NCI-H1930 (cell line): ENCODE results near the gene ALPK3.

ENCODE experiments used
- DNase-seq, 2 experiments: peaks; one replicate each; lab custom pipeline; 2025; lab: John Stamatoyannopoulos, UW

The ALPK3 gene

GRCh38 chr15:84799511-84800187 is 17.5 kb upstream of the ALPK3 start:
- no peak for DNase-seq

GRCh38 chr15:84800365-84800806 is 16.8 kb upstream of the ALPK3 start:
- no peak for DNase-seq

DNA sequence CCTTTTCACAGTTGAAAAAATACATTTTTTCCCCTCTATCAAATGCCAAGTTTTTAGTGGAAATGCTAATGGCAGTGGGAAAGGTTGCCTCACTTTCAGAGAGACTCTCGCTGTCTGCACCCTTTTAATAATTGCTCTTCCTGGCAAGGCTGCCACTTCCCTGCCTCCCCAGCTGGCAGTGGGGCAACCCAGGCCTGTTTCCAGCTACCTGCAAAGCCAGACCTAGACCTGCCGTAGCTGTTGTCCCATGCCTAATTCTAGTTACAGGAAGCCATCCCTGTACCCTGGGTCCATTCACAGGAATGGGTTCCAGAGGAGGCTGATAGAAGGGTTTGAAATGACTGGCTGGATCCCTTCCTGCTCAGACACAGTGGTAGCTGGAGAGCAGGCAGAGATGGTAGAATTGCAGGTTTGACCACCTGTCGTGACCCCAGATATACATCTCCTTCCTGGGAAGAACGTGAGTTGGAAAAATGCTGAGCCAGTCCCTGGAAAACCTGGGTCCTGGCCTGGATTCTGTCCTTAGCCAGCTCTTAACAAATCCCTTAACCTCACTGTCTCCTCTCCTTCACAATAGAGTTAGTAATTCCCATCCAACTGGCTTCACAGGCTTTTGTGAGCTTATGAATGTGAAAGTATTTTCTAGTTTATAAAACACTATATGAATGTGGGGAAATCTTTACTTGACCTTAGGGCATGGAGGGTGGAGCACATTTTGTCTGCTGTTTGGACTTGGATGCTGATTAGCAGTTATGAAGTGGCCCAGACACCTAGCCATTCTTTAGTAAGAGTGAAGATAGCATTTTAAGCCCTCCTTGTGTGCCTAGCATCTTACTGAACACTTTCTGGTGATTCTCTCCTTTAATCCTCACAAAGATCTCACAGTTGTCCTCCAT is 12.9 kb upstream of the ALPK3 start:
- no peak for DNase-seq

DNA sequence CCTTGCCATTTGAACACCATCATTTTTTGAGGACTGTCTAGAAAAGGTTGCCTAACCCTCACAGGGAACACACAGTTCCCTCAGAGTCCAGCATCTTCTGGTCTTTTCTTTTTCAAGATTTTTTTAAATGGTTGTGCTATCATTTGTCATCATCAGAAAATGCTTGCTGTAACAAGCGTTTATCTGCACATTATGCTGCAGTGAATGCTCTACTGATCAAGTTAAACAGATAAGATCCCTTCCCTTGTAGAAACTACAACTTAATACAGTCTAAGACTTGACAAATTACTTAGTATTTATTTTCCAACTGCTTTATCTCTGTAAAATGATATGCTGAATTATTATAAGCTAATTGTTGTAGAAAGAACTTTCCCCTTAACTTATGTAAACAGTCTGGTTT is 11.9 kb upstream of the ALPK3 start:
- DNase-seq = no peak

DNA sequence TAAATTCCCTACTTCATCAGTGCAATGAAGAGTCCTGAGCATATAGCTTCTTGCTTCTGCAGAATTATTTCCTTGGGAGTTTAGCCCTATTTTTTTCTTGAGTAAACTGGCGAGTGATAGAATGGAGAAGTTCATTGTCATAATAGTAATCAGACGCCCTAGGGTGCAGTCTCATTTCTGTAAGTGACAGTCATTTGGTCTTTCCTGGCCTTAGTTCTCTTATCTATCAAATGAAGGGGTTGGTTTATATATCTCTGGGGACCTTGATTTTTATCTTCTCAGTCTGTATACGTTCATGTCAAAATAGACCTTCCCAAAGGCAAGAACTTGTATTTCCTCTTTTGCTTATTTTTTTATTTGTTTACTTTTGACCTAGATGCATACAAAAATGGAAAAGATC is 9.9 kb upstream of the ALPK3 start:
- no peak for DNase-seq

GRCh38 chr15:84810073-84810840 is 6.9 kb upstream of the ALPK3 start:
- DNase-seq = no peak

GRCh38 chr15:84811151-84811550 is 6.0 kb upstream of the ALPK3 start:
- DNase-seq = no peak

- DNase-seq = no peak
Measured at GRCh38 chr15:84811828-84812227, 5.3 kb upstream of the ALPK3 start.

- DNase-seq = no peak
Measured at GRCh38 chr15:84812842-84813241, 4.3 kb upstream of the ALPK3 start.

GRCh38 chr15:84813435-84813834 is 3.7 kb upstream of the ALPK3 start:
- no peak for DNase-seq

- no peak for DNase-seq
Measured at GRCh38 chr15:84813931-84814330, 3.2 kb upstream of the ALPK3 start.

DNA sequence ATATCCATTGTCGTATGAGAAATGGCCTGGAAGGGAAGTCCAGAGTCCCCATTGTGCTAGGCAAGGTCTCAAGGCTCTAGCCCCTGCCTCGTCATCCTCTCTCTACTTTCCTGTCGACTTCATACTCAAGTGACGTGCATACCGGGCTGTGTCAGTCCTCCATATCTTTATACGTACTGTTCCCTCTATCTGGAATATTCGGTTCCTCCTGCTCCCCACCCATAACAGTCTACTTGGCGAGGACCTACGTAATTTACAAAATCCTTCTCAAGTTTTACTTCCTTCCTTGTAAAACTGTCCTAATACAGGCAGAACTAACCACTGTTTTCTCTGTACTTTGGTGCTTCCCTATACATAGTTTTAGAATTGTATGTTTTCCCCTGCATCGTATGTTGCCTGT is 2.2 kb upstream of the ALPK3 start:
- no peak for DNase-seq

DNA sequence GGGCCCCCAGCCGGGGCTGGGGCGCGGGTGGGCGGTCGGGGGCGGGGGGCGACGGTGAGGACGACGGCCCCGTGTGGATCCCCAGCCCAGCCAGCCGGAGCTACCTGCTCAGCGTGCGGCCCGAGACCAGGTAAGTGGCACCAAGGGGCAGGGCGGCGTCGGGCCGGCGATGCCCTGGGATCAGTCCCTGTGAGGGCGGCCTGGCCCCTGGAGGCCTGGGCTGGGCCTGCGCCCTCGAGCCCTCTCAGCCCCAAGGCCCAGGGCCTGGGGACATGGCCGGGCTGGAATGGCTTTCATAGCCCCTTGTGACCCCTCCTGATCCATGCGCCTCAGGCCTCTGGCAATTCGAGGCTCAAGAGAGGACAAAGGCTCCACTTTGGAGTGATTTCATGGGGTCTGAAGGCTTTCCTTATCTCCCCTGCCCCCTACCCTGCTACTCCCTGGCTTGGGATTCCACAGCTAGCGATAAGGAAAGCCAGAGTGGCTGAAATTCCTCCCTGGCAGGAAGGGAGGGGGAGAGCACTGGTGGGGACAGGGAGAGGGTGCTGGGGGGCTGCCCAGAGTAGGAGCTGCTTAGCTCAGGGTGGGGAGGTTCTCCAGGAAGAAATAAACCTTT is 418 bp downstream of the ALPK3 start:
- DNase-seq = no peak

DNA sequence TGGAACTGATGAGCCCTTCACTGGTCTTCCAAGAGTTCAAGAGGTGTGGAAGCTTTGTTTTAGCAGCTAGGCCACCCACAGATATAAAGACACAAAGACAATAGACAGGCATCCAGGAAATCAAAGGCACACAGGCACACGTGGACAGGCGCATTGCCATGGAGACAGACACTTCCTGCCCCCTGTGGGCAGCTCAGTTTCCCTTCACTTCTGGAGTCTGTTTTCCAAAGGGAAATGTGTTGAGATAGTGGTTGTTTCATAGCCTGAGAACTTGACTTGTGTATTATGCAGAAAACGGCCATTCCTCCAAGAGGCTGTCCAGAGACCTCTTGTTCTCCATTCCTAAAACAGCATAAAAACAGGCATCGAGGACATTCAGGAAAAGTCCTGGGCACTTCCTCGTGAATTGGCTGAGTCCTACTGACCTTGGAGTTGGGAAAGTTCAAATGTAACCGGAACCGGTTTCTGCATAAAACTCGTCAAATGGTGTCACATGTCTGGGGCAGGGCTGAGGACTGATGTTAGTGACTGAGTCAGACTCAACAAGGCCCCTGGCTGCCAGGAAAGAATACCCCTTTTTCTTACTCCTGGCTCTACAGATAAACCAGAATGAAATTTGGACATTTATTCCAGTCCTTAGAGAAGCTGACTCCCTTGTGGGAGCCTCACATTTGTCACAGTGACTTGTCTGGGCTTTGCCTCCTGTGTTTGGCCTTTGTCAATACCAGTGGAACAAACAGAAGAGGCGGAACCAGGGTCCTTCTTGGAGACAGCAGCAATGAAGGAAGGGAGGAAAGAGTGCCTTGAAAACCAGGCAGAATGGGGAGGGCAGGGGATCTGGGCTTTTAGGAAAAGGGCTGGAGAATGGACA is 1.3 kb downstream of the ALPK3 start:
- no peak for DNase-seq

DNA sequence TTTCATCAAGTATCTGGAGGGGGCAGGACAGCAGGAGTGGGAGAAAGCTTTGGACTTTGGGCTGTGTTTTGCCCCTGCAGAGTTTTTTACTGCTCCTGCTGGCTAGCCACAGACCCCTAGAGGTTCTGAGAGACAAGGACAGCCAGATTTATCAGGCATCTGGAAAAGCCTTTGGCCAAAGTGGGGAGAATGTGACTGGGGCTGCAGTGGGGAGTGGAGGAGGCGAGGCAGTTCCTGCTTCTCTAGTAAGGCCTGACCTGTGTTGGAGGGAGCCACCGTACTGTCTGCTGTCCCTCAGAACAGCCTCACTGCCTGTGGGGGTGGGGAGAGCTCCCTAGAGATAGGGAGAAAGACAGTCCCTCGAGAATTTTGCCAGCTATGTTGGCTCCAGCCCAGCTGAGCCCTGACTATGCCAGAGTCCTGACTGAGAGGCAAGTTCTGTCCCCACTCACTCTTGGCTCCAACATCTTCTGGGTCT is 2.2 kb downstream of the ALPK3 start:
- DNase-seq = no peak

DNA sequence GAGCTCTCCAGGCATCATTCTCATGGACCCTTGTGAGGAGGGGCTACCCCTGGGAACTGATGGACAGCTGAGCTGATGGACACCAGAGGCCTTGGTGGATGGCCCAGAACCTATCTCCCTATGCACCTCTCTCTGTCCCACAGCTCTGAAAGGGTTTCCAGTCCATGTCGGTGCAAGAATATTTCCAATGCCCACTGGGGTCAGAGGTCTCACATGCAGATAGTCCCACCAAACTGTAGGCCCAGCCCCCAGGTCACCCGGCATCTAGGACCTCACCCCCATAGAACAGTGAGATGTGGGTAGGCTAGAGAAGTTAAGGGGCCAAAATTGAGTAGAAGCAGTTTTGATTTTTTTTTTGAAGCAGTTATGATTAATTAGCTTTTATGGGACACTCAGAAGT is 2.6 kb downstream of the ALPK3 start:
- no peak for DNase-seq

DNA sequence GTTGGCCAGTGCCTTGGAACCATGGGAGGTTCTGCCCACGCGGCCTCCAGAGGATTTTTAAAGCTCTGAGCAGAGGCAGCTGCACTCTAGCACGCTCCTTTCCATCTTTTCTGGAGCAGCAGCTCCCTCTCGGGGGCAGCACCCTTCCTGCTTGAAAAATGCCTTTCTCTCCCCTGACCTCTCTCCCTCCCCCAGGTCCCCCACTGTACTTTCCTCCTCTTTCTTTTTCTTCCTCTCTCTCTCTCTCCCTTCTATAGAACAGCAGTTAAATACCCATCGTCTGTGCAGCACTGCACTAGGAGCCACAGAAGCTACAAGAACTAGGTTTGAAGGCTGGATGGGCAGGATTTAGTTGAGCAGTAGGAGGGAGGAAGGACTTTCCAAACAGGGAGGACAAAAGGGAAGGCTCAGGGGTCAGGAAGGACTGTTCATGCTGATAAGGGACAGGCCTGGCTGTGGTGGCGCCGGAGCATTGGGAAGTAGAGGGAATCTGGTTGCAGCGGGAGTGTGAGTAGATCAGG is 4.4 kb downstream of the ALPK3 start:
- DNase-seq = no peak

- no peak for DNase-seq
Measured at GRCh38 chr15:84822653-84823281, 5.6 kb downstream of the ALPK3 start.

GRCh38 chr15:84823282-84823878 is 6.2 kb downstream of the ALPK3 start:
- DNase-seq = no peak
